HG03432 (cell line): ENCODE measurements around the gene XXYLT1.

Source experiments
- ATAC-seq: cut with Tn5 transposase; IDR thresholded peaks from one replicate; pipeline ENCODE4 v1.9.1; 2021; ENCODE audit warnings: mild to moderate bottlenecking, moderate library complexity; ENCODE audit not compliant: unreplicated experiment

XXYLT1 gene

DNA sequence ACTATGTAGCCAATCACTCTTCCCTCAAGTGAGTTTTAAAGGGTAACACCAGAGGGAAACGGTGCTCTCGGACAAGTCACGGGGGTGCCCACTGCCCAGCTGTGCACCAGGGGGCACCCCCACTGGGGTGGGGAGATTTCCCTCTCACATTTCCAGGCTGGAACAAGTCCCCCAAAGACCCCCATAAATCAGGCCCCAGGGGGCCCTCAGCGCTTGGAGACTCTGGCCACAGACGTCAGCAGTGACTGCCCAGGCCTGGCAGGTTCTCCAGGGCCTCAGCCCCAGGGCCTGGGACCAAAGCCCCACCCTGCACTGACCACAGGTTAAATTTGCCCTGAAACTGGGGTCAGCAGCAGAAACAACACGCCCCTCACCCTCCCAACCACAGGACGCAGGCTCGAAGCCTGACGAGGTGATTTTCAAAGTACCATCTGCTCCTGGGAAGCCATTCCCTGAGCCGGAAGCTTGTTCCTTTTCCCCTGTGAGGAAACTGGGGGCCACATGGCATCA lies 17.0 kb downstream of the XXYLT1 start:
- ATAC-seq, result no peak

- ATAC-seq, result peak; percentile 11
These were observed 19.5 kb downstream of the XXYLT1 start for GRCh38 chr3:195251336-195252065.

DNA sequence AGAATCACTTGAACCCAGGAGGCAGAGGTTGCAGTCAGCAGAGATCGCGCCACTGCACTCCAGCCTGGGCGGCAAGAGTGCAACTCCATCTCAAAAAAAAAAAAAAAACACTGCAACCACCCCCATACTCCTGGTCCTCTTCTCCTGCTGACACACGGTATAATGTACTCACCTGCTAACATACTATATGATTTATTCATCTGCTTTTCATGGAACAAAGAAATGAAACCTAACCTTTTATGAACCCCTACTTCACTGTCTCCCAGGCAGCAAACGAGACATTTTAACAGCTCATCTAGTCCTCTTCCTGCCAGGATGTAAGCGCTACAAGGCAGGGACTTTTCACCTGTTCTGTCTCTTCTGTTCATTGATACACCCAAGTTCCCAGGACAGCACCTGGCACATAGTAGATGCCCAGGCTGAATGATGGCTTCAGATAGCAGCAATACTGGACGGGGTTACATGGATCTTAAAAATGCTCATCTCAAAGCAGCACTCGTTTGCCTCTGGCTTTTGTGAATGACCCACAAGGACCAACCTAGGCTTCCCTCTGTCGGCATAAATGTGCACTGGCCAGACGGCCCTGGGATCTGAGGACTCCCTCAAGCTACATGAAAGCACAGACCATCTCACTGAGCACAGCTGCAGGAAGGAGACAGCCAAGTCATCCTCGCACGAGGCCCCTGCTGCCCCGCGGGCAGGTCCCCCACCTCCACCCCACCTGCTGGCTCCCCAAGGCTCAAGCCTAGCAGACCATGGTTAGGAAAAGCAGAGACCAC lies 20.3 kb downstream of the XXYLT1 start:
- peak; percentile 56 for ATAC-seq

DNA sequence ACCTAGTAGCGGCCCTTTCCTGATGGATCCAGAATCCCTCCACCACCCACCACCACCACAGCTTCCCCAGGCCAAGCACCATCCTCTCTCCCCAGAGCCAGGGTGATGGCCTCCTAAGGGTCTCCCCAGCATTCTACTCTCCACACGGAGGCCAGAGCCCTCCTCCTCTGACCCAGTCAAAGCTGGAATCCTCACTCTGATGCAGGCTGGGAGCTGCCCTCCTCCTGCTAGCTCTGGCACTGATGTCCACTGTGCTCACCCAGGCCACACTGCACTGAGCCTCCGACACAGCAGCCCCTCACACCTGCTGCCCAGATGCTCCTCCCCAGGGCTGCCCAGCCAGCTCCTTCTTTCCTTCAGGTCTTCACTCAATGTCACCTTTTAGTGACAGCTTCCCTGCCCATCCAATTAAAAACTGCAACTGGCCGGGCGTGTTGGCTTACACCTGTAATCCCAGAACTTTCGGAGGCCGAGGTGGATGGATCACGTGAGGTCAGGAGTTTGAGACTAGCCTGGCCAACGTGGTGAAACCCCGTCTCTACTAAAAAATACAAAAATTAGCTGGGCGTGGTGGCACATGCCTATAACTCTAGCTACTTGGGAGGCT lies 21.0 kb downstream of the XXYLT1 start:
- no peak for ATAC-seq

GRCh38 chr3:195249057-195249770 lies 21.7 kb downstream of the XXYLT1 start:
- ATAC-seq, result no peak

GRCh38 chr3:195248281-195248680 lies 22.7 kb downstream of the XXYLT1 start:
- no peak for ATAC-seq

GRCh38 chr3:195247863-195248189 lies 23.1 kb downstream of the XXYLT1 start:
- ATAC-seq, result no peak

GRCh38 chr3:195247086-195247862 lies 23.7 kb downstream of the XXYLT1 start:
- no peak for ATAC-seq

GRCh38 chr3:195246581-195246995 lies 24.4 kb downstream of the XXYLT1 start:
- no peak for ATAC-seq

DNA sequence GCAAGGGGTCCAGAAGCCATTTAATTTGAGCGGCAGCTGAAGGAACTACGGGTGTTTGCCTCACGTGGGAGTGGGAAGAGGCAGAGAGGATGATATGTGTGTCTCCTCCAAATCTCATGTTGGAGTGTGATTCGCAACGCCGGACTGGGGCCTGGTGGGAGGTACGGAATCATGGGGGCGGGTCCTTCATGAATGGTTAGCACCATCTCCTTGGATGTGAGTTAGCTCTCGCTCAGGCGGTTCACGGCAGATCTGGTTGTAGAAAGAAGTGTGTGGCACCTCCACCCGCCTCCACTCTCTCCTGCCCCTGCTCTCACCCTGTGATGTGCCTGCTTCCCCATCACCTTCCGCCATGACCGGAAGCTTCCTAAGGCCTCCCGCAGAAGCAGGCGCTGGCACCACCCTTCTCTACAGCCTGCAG lies 25.4 kb downstream of the XXYLT1 start:
- no peak for ATAC-seq

DNA sequence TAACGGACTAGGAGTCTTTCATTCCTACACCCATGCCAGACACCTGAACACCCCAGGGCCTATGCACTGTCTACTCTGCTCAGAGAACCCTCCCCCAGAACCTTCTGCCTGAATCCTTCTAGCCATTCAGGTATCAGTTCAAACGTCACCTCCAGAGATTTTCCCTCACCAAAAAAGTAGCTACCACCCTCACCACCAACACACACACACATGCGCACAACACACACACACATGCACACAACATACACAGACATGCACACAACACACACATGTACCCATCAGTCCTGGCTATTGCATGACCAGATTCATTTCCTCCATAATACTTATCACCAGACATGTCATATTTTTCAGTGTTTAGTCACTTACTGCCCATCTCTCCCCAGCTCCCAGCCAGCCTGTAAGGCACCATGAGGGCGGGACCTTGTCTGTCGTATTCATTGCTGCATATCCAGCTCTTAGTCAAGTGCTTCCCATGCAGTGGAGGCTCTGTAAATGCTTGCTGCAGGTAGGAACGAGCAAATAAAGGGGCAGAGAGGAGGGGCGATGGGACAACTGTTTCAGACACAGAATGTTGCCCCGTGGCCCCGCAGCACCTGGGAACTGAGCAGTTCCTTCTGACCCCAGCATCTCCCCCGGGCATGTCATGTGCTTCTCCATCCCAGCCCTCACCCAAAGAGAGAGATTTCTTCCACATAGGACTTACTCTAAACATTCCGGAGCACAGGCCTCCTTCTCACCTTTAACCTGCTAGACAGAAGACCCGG lies 29.2 kb downstream of the XXYLT1 start:
- no peak for ATAC-seq

DNA sequence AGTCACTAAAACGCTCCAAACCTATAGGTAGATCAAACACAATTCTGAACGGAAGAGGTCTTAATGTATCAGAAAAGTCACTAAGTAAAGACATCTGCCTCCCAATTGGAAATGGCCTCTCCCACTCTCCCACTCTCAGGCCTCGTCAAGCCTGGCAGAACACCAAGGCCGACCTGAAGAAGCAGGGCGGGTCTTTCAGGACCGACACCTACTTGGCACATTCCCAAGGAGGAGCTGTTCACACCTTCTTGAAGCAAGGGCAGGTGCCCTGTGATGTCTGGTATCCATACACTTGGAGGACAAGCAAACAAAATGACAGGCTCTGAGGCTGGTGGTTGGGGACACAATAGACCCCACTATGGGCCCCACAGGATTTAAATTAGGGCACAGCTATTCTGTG lies 30.0 kb downstream of the XXYLT1 start:
- no peak for ATAC-seq

DNA sequence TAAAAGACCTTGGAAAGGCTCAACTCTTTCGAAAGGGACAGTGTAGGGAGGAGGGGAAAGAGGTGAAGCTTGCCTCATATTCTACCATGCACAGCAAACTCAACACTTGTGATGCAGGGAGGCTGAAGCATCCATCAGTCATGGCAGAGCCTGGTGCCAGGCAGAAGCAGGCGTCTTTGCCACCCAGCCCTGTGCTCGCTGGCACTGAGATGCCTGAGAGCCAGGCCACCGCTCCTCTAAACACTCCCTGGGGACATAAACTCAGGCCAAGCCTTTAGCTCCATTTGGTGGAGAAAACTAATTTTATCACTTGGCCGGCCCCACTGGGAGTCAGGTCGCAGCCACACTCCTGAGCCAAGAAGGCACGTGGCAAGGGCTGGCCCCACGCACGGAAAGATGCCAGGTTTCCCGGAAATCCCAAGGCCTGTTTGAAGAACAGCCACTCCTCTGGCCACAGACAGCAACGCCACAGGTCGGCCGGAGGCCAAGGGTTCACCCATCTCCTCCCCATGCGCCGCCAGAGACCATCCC lies 30.7 kb downstream of the XXYLT1 start:
- no peak for ATAC-seq

DNA sequence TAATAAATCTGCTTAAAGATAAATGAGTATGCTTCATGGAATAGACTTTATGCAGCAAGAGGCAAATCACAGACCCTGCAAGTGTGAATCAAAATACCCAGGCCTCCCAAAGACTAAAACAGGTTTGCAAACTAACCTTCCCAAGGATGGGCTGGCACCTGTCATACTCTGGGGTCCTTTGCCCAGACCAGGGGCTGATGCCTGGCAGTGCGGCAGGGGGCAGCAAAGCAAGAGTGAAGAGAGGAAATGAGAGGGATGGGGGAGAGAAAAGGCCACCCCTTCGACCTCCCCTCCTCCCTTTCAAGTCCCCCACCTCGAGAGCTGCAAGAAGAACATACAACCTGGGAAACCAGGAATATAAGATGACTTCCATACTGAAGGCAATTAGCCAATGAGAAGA lies 31.8 kb downstream of the XXYLT1 start:
- no peak for ATAC-seq

GRCh38 chr3:195238586-195239118 lies 32.3 kb downstream of the XXYLT1 start:
- ATAC-seq, result no peak

GRCh38 chr3:195238081-195238571 lies 32.8 kb downstream of the XXYLT1 start:
- no peak for ATAC-seq

DNA sequence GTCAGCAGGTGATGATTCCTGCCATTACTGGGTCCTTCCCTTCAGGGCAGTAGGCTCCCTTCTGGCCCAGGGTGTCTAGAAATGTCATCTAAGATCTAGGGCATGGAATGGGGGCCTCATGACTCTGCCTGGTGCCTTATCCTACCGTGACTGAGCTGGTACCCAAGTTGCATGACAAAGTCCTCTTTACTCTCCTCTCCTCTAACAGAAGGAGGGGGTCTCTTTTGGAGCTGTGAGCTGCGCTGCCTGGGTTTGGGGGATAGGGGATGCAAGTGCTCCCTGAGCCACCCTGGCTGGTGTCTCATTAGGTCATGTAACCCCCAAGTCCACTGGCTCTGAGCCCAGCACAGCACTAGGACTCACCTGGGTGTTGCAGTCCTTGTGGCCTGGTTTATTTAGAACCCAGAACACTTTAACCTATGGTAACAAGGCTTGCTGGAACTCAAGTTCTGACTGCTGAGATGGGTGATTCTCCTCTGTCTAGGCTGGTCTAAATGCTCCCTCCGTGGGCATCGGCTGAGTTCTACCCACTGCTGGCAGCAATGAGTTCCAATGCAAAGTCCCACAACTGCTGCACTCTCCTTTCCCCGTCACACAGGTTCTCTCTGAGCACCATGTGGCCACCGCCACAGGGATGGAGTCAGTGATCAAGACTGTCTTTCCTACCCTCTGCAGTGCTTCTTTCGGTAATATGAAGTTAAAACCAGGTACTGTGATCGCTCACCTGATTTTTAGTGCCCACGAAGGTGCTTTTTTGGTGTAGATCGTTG lies 34.0 kb downstream of the XXYLT1 start:
- ATAC-seq, result no peak

DNA sequence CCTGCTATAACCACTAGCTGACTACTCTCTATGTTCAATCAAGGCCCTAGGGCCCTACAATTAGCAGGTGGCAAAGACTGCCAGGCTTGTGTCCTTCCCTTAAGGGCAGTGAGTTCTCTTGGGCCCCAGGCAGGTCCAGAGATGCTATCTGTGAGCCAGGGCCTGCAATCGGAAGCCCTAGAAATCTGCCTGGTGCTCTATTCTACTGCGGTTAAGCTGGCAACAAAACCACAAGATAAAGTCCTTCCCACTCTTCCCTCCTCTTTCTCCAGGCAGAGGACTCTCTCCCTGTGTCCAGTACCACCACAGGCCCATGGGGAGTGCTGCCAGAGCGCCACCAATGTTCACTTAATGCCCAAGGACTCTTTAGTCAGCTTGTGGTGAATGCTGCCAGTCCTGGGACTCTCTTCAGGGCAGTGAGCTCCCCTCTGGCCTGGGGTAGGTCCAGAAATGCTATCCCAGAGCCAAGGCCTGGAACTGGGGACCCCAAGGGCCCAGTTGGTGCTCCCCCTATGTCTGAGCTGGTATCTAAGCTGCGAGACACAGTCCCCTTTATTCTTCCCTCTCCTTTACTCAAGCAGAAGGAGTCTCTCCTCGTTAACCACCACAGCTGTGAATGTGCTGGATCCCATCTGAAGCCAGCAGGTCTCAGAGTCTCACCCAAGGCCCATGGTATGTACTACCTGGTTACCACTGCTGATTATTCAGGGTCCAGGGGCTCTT lies 34.7 kb downstream of the XXYLT1 start:
- ATAC-seq, result no peak
